C4-2B (cell line): ENCODE measurements around the gene SELPLG.

ENCODE experiments used
- ZFX ChIP-seq: fragments of 450-650 bp; IDR thresholded peaks from 2 replicates; pipeline ENCODE4 v1.6.1; 2017
- TF ChIP-seq, protein P1 (sequence below): fragments of 450-650 bp; conservative IDR thresholded peaks from 2 replicates; pipeline ENCODE4 v1.5.1; 2017; ENCODE audit warnings: mild to moderate bottlenecking

- TF ChIP-seq, protein P1, sequence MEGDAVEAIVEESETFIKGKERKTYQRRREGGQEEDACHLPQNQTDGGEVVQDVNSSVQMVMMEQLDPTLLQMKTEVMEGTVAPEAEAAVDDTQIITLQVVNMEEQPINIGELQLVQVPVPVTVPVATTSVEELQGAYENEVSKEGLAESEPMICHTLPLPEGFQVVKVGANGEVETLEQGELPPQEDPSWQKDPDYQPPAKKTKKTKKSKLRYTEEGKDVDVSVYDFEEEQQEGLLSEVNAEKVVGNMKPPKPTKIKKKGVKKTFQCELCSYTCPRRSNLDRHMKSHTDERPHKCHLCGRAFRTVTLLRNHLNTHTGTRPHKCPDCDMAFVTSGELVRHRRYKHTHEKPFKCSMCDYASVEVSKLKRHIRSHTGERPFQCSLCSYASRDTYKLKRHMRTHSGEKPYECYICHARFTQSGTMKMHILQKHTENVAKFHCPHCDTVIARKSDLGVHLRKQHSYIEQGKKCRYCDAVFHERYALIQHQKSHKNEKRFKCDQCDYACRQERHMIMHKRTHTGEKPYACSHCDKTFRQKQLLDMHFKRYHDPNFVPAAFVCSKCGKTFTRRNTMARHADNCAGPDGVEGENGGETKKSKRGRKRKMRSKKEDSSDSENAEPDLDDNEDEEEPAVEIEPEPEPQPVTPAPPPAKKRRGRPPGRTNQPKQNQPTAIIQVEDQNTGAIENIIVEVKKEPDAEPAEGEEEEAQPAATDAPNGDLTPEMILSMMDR = peak; percentile 91
- no peak for TF ChIP-seq ZFX
These were observed 30.9 kb upstream of the SELPLG start for GRCh38 chr12:108664338-108665258.
